Stimulated activated memory B cell treated with anti-CD40 and anti-IgM and Interleukin-4, amounts not matched to agents 10 μg/mL and 1 μg/mL and 100 μg/mL, for 72 hours (primary cell): ENCODE data around the gene AP1M2.
A peak's percentile ranks its signal among the peaks of the same experiment; 100 is the strongest.
"Not testable (repeated sequence)": the region's sequence is repeated elsewhere in the genome, so short reads cannot be mapped to it uniquely, and the experiment has no call there.

ENCODE experiments used
- ATAC-seq: fragments of 150-1000 bp; cut with Tn5 transposase; 2 replicates; pipeline ENCODE4 v1.10.0; 2021
- H3K27ac Mint-ChIP-seq: one replicate; pipeline ENCODE4 v1.8.0; 2022; ENCODE audit warnings: mild to moderate bottlenecking, mixed read lengths
- H3K27me3 Mint-ChIP-seq: one replicate; pipeline ENCODE4 v1.8.0; 2022; ENCODE audit warnings: mixed read lengths
- H3K36me3 Mint-ChIP-seq: one replicate; pipeline ENCODE4 v1.8.0; 2022; ENCODE audit warnings: mixed read lengths
- H3K4me1 Mint-ChIP-seq: one replicate; pipeline ENCODE4 v1.8.0; 2022; ENCODE audit warnings: mixed read lengths
- H3K4me3 Mint-ChIP-seq: one replicate; pipeline ENCODE4 v1.8.0; 2022; ENCODE audit warnings: mild to moderate bottlenecking, moderate library complexity, mixed read lengths
- H3K9me3 Mint-ChIP-seq: one replicate; pipeline ENCODE4 v1.8.0; 2022; ENCODE audit warnings: mixed read lengths

Gene AP1M2

DNA sequence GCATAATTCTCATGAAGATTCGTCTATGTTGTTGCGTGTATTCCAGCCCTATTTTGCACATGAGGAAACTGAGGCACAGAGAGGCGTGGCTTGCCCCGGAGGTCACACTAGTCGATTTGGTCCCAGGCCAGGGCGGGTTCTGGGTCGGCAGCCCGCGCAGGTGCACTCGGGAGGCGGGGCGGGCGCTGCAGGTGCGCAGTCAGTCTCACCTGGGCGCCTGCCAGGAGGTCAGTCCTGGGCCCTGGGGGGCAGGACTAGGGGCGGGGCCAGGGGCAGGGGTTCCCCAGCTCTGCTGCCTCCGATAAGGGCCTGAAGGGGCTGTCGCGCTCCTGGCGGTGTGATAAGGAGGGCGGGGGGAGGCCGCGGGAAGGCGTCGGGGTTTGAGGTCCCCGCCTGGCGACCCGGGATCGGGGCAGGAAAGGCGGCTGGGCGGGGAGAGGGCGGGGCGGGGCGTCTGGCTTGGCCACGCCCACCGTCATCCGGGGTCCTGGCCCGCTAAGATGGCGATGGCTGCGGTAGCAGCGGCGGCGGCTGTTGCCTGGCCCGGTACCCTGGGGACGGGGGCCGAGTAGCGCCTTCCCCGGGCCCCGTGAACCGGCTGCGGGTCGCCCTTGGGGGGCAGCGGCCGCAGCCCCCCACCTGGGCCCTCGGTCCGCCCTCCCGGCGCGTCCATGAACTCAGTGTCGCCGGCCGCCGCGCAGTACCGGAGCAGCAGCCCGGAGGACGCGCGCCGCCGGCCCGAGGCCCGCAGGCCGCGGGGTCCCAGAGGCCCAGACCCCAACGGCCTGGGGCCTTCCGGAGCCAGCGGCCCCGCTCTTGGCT is 43.5 kb downstream of the AP1M2 start, which contains the start of gene ATG4D:
ATG4D (plus strand) TSS at position 485 of the 822 bp plus-strand sequence; CDS start at position 672, 187 bp downstream.
- H3K27ac Mint-ChIP-seq, result peak within 1 kb of the TSS; percentile 83
- peak; percentile 93 for ATAC-seq
- H3K4me3 Mint-ChIP-seq, result peak within 1 kb of the TSS; percentile 82
- no peaks in the 10 kb centered on the region for H3K9me3 Mint-ChIP-seq
- peaks cover 23% of the 10 kb centered on the region for H3K27me3 Mint-ChIP-seq
- H3K36me3 Mint-ChIP-seq, result peaks cover 6% of the 10 kb centered on the region
- peaks cover 11% of the 10 kb centered on the region for H3K4me1 Mint-ChIP-seq

DNA sequence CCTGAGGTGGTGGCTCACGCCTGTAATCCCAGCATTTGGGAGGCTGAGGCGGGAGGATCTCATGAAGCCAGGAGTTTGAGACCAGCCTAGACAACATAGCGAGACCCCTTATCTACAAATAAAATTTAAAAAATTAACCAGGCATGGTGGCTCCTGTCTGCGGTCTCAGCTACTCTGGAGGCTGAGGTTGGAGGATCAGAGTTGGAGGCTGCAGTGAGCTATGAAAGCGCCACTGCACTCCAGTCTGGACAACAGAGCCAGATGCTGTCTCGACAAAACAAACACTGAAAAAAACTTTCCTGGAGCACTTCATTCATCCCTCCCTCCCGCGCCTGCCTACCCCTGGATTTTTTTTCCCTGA is 44.1 kb downstream of the AP1M2 start:
- Mint-ChIP-seq H3K4me3 (peak overlapping the region; percentile 82), H3K4me1 (peaks cover 11% of the 10 kb centered on the region), H3K9me3 (no peaks in the 10 kb centered on the region), H3K27ac (peak overlapping the region; percentile 83), H3K27me3 (peaks cover 28% of the 10 kb centered on the region), H3K36me3 (no peaks in the 10 kb centered on the region)
- ATAC-seq, result no peak

DNA sequence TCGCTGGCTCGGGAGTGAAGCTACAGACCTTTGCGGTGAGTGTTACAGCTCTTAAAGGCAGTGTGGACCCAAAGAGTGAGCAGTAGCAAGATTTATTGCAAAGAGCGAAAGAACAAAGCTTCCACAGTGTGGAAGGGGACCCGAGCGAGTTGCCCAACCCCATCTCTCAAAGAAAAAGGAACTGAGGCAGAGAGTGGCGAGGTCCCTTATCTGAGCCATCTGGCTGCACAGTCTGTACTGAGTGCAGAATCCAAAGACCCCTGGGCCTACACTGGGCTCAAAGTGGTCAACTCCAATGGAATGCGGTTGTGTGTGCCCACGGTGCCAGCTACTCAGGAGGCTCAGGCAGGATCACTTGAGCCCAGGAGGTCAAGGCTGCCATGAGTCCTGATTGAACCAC is 48.1 kb downstream of the AP1M2 start:
- peaks cover 39% of the 10 kb centered on the region for H3K27me3 Mint-ChIP-seq
- H3K9me3 Mint-ChIP-seq, ATAC-seq, H3K27ac Mint-ChIP-seq, H3K36me3 Mint-ChIP-seq, H3K4me3 Mint-ChIP-seq, H3K4me1 Mint-ChIP-seq: not testable (repeated sequence)

DNA sequence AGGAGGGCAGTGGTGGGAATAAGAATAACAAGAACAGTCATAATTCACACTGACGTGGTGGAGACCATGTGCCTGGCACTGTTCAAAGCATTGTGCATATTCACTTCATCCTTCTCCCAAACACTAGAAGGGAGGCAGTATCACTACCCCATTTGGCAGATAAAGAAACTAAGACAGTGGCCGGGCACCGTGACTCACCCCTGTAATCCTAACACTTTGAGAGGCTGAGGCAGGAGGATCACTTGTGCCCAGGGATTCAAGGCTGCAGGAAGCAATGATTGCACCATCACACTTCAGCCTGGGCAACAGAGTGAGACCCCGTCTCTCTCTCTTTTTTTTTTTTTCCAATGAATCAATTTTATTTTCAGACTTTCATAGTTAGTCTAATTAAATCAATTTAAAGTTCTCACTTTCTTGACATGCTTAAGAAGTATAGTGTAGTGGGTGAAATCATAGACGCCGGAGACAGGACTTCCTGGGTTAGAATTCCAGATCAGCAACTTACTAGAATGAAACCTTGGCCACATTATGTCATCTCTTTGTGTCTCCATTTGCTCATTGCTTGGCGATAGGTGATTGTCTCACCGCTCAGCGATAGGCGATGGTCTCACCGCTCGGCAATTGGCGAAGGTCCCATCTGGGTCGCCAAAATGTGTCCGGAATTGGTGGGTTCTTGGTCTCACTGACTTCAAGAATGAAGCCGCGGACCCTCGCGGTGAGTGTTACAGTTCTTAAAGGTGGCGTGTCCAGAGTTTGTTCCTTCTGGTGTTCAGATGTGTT is 48.7 kb downstream of the AP1M2 start:
- H3K27me3 Mint-ChIP-seq, result peaks cover 39% of the 10 kb centered on the region
- no peak for ATAC-seq
- no peaks in the 10 kb centered on the region for H3K9me3 Mint-ChIP-seq
- H3K36me3 Mint-ChIP-seq, result no peaks in the 10 kb centered on the region
- H3K27ac Mint-ChIP-seq, result no peak overlapping the region
- H3K4me1 Mint-ChIP-seq, result no peaks in the 10 kb centered on the region
- no peak overlapping the region for H3K4me3 Mint-ChIP-seq

DNA sequence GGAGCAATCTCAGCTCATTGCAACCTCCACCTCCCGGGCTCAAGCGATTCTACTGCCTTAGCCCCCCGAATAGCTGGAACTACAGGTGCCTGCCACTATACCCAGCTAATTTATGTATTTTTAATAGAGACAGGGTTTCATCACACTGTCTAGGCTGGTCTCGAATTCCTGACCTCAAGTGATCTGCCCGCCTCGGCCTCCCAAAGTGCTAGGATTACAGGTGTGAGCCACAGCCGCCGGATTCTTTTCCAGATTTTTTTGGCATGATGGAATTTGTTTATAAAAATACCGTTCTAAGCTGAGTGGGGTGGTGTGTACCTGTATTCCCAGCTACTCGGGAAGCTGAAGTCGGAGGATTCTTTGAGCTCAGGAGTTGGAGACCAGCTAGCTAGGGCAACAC is 49.4 kb downstream of the AP1M2 start:
- no peaks in the 10 kb centered on the region for H3K36me3 Mint-ChIP-seq
- H3K4me3 Mint-ChIP-seq, result no peak overlapping the region
- no peaks in the 10 kb centered on the region for H3K9me3 Mint-ChIP-seq
- ATAC-seq, result no peak
- H3K27me3 Mint-ChIP-seq, result peaks cover 42% of the 10 kb centered on the region
- H3K4me1 Mint-ChIP-seq, result no peaks in the 10 kb centered on the region
- no peak overlapping the region for H3K27ac Mint-ChIP-seq

DNA sequence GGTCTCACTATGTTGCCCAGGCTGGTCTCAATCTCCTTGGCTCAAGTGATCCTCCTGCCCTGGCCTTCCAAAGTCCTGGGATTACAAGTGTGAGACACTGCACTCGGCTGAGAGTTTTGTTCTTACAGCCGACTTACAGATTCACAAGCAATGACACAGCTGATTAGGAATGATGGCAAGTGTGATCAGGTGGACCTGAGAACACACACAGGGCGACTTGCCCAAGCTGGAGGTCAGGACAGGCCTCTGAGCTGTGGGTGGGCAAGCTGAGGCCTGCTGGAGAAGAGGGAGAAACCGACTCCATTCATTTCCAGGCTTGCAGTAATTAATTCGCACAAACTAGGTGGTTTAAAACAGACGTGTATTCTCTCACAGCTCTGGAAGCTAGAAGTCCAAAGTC is 51.5 kb downstream of the AP1M2 start:
- Mint-ChIP-seq H3K4me3 (no peak overlapping the region), H3K27ac (no peak overlapping the region), H3K36me3 (no peaks in the 10 kb centered on the region), H3K9me3 (no peaks in the 10 kb centered on the region), H3K27me3 (peaks cover 49% of the 10 kb centered on the region), H3K4me1 (no peaks in the 10 kb centered on the region)
- ATAC-seq, result no peak

DNA sequence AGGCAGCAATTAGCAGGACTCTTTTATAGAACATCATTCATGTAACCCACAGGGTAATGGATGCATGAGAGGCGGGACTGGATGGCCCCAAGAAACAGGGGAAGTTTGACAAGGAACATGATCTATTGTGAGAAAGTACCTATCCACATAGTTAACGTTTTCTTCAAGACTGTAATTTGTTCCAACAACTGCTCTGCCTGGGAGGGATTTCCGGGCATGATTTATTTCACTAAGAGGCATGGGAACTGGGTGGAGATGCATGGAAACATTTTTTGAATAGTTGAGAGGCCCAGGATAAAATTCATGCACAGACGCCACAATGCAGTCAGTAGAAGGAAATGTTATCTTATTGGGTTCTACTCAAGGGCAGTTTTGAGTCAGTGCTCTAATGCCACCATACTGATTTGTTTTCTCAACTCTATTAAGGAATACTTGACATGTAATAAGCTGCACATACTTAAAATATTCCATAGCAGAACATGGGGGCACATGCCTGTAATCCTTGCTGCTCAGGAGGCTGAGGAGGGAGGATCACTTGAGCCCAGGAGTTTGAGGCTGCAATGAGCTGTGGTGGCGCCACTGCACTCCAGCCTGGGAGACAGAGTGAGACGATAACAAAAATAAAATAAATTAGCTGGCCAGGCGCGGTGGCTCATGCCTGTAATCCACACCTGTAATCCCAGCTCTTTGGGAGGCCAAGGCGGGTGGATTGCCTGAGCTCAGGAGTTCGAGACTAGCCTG is 53.3 kb downstream of the AP1M2 start:
- Mint-ChIP-seq H3K27ac (no peak overlapping the region), H3K4me1 (no peaks in the 10 kb centered on the region), H3K4me3 (no peak overlapping the region), H3K36me3 (no peaks in the 10 kb centered on the region), H3K27me3 (peaks cover 31% of the 10 kb centered on the region), H3K9me3 (no peaks in the 10 kb centered on the region)
- ATAC-seq, result no peak

DNA sequence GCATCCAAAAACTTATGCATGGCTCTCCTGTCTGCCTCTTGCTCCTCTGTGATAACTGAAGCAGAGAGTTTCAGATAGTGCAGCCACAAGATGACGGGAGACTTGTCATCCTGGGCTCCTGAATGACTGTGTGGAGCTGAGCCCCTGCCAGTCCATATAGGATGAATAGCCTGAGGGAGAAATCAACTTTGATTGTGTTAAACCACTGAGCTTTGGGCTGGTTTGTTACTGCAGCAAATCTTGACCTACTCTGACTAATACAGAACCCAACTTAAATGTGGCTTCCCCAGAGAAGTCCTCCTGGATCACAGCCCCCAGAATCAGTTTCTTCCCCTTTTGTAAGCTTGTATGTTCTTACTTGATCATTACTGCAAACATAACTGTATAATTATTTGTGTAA is 54.7 kb downstream of the AP1M2 start:
- H3K4me1 Mint-ChIP-seq, result no peaks in the 10 kb centered on the region
- H3K27me3 Mint-ChIP-seq, result peaks cover 22% of the 10 kb centered on the region

DNA sequence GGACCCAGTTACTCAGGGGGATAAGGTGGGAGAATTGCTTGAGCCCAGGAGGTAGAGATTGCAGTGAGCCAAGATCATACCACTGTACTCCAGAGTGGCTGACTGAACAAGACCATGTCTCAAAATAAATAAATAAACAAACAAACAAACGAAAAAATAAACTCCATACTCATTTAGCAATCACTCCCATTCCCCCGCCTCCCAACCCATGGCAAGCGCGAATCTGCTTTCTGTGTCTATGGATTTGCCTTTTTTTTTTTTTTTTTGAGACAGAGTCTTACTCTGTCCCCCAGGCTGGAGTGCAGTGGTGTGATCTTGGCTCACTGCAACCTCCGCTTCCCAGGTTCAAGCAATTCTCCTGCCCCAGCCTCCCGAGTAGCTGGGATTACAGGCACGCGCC is 60.2 kb downstream of the AP1M2 start:
- not testable (repeated sequence) for H3K4me3 Mint-ChIP-seq, H3K36me3 Mint-ChIP-seq, H3K4me1 Mint-ChIP-seq, H3K27ac Mint-ChIP-seq, H3K9me3 Mint-ChIP-seq, H3K27me3 Mint-ChIP-seq, ATAC-seq

More for the DNA sequence above, 54.7 kb downstream of the AP1M2 start:
- no peak overlapping the region for H3K27ac Mint-ChIP-seq
- no peaks in the 10 kb centered on the region for H3K36me3 Mint-ChIP-seq
- no peak for ATAC-seq
- H3K4me3 Mint-ChIP-seq, result no peak overlapping the region
- peaks cover 3% of the 10 kb centered on the region for H3K9me3 Mint-ChIP-seq

DNA sequence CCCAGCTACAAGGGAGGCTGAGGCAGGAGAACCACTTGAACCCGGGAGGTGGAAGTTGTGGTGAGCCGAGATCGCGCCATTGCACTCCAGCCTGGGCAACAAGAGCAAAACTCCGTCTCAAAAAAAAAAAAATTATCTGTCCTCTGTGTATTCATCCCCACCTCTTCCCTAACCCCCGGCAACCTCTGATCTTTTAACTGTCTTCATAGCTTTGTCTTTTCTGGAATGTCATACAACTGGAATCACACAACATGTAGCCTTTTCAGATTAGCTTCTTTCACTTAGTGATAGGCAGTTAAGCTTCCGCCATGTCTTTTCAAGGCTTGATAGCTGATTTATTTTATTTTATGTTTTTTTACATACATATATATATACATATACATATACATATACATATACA is 61.5 kb downstream of the AP1M2 start:
- no peaks in the 10 kb centered on the region for H3K4me1 Mint-ChIP-seq
- no peaks in the 10 kb centered on the region for H3K27me3 Mint-ChIP-seq
- no peak overlapping the region for H3K27ac Mint-ChIP-seq
- peaks cover 3% of the 10 kb centered on the region for H3K9me3 Mint-ChIP-seq
- no peak overlapping the region for H3K4me3 Mint-ChIP-seq
- no peak for ATAC-seq
- H3K36me3 Mint-ChIP-seq, result no peaks in the 10 kb centered on the region

DNA sequence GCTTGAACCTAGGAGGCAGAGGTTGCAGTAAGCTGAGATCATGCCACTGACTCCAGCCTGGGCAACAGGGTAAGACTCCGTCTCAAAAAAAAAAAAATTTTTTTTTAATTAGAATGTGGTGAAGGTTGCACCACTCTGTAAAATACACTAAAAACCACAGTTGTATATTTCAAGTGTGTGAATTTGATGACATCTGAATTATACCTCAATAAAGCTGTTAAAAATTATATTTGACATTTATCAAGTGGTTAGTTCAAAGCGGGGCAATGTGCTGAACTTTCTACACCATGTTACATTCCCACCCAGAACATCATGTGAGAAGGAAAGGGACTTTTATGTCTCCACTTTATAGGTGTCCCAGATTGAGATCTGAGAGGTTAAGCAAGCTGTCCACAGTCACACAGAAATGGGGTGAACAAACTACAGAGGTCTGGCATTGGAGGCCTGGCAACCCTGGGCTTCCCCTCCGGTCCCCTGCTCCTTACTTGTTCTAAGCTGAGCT is 63.9 kb downstream of the AP1M2 start:
- Mint-ChIP-seq H3K4me3 (no peak overlapping the region), H3K9me3 (peaks cover 2% of the 10 kb centered on the region), H3K27me3 (peaks cover 22% of the 10 kb centered on the region), H3K4me1 (peaks cover 18% of the 10 kb centered on the region), H3K36me3 (no peaks in the 10 kb centered on the region), H3K27ac (no peak overlapping the region)
- no peak for ATAC-seq
